IPS DF 6.9 (cell line): ENCODE results near the gene ADCY5.

Experiments
- DNase-seq: peaks from one replicate; pipeline ENCODE4 v3.0.0-alpha.2; 2013; ENCODE audit warnings: low read depth, low spot score
- H3K27ac ChIP-seq: one replicate; pipeline ENCODE4 v1.5.1; 2013; ENCODE audit warnings: low read length, control low read depth
- H3K27me3 ChIP-seq: 2 replicates; pipeline ENCODE4 v1.6.1; 2013; ENCODE audit warnings: mild to moderate bottlenecking, low read length; ENCODE audit not compliant: control insufficient read depth, insufficient read depth
- H3K36me3 ChIP-seq: 2 replicates; pipeline ENCODE4 v1.6.1; 2013; ENCODE audit warnings: low read length; ENCODE audit not compliant: control insufficient read depth, insufficient read depth
- H3K4me1 ChIP-seq: 2 replicates; pipeline ENCODE4 v1.6.1; 2013; ENCODE audit warnings: low read length; ENCODE audit not compliant: control insufficient read depth, insufficient read depth
- H3K4me3 ChIP-seq: 2 replicates; pipeline ENCODE4 v1.5.1; 2013; ENCODE audit warnings: mild to moderate bottlenecking, low read length
- H3K9me3 ChIP-seq: 2 replicates; pipeline ENCODE4 v1.6.1; 2013; ENCODE audit warnings: low read length, inconsistent platforms; ENCODE audit not compliant: control insufficient read depth, insufficient read depth
- WGBS: extraction: QIAGEN DNeasy Blood & Tissue Kit; methylation state at CpG from one replicate; pipeline ENCODE4 v1.1.7; 2013; ENCODE audit warnings: mixed read lengths, missing lambda C conversion rate; ENCODE audit not compliant: insufficient read length, insufficient coverage; 5-methylcytosine and 5-hydroxymethylcytosine counted together

The ADCY5 gene

DNA sequence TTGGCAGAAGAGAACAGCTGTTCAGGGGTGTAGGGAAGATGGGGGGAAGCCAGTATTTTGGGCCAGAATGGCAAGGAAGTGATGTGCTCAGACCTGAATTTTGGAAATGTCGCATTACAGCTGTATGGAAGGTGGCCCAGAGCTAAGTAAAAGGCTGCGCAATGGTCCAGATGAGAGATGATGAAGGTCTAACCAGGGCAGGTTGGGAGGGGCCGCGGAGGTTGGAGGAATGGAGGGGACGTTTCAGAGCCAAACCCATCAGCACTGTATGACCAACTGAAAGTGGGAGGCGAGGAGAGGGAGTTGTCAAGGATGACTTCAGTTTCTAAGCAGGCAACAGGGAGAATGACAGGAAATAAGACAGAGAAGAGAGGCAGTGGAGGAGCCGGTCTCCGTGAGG is 60.8 kb downstream of the ADCY5 start:
- DNase-seq: no peak
- Histone ChIP-seq H3K36me3 (no peaks in the 10 kb centered on the region), H3K4me1 (peaks cover 7% of the 10 kb centered on the region; the same call in 1 of the 2 replicates), H3K4me3 (no peak overlapping the region), H3K9me3 (no peaks in the 10 kb centered on the region), H3K27me3 (no peaks in the 10 kb centered on the region), H3K27ac (no peak overlapping the region)
- no CpG with 5 or more reads among the region's 8 CpGs for WGBS

DNA sequence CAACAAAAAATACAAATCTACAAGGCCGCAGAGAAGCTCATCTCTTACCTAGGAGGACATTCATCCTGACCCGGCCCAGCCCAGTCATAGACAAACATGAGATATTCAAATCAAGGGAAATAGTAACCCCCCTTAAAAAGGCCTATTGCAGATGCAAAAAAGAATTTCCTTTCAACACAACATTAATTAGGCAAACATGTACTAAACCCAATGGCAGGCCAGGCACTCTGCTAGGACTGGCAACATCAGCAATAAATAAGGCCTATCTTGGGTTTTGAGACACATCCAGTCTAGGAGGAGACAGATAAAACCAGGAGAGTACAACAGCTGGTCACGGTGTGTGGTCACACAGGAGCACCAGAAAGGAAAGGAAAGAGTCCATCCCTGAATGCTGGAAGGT is 61.4 kb downstream of the ADCY5 start:
- Histone ChIP-seq H3K27me3 (no peaks in the 10 kb centered on the region), H3K4me3 (no peak overlapping the region), H3K4me1 (peaks cover 7% of the 10 kb centered on the region; the same call in 1 of the 2 replicates), H3K9me3 (no peaks in the 10 kb centered on the region), H3K27ac (no peak overlapping the region), H3K36me3 (no peaks in the 10 kb centered on the region)
- DNase-seq: no peak
- no CpG with 5 or more reads among the region's 3 CpGs for WGBS

DNA sequence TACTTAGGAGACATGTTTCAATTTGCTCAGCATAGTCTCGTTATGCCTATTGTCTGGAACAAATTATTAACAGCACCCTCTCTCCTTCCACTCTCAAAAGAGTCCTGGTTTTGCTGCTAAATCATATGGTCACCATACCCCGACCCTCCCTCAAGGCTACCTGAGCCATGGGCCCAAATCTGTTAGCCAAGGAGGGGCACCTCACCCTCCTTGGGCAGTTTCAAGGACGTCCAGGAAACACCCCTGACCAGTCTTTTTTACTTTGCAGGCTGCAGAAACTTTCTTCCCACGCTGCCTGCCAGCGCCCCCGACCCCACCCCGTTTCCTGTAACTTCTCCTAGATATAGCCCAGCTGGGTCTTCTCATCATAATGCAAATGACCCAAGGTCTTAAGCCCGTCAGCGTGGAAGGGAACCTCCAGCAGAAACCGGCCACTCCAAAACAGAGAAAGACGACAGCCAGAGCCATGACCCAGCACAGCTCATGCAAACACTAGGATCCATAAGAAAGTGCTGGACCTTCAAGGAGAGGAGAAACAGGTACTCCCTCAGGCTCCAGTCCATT is 62.3 kb downstream of the ADCY5 start:
- H3K27me3 ChIP-seq: no peaks in the 10 kb centered on the region
- H3K27ac ChIP-seq: no peak overlapping the region
- H3K4me3 ChIP-seq: no peak overlapping the region
- peaks cover 7% of the 10 kb centered on the region; the same call in 1 of the 2 replicates for H3K4me1 ChIP-seq
- H3K9me3 ChIP-seq: no peaks in the 10 kb centered on the region
- WGBS: no CpG with 5 or more reads among the region's 11 CpGs
- DNase-seq: no peak
- H3K36me3 ChIP-seq: no peaks in the 10 kb centered on the region

DNA sequence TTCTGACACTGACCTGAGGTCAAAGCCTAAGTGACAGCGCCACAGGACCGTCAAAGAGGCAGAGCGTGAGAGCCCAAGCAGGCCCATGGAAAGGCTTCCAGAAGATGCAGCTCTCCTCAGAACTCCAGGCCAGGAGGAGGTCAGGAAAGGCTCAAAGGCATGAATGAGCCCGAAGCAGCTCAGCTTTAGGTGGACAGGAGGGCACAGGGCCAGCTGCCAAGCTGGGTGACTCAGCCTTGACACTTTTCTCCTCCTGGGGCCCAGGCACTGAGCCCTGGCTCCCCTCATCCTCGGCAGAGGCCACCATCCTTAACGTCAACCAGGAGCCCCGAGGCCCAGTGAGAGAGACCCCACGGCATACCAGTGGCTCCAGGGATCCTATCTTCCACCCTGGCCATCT is 62.9 kb downstream of the ADCY5 start:
- no peaks in the 10 kb centered on the region for H3K9me3 ChIP-seq
- DNase-seq: no peak
- H3K4me3 ChIP-seq: no peak overlapping the region
- WGBS: no CpG with 5 or more reads among the region's 8 CpGs
- no peaks in the 10 kb centered on the region for H3K36me3 ChIP-seq
- peaks cover 7% of the 10 kb centered on the region; the same call in 1 of the 2 replicates for H3K4me1 ChIP-seq
- H3K27ac ChIP-seq: no peak overlapping the region
- H3K27me3 ChIP-seq: no peaks in the 10 kb centered on the region

DNA sequence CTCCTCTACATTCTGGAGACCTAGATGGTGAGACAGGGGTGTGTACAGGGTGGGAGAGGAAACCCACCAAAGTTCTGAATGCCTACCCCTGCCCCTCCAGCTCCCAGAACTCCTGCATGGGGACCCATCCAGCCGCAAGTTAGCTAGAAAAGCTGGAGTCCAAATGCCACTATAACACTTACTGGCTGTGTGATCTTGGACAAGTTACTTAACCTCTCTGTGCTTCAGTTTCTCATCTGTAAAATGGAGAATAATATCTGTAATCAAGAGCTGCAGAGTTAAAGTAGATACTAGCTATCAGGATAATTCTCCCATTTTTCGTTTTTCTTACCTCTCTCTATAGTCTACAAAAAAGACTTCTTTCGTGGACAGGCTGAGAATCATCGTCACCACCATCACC is 63.4 kb downstream of the ADCY5 start:
- Histone ChIP-seq H3K9me3 (no peaks in the 10 kb centered on the region), H3K4me1 (peaks cover 6% of the 10 kb centered on the region; the same call in 1 of the 2 replicates), H3K27me3 (no peaks in the 10 kb centered on the region), H3K27ac (no peak overlapping the region), H3K36me3 (no peaks in the 10 kb centered on the region), H3K4me3 (no peak overlapping the region)
- WGBS: no CpG with 5 or more reads among the region's 4 CpGs
- DNase-seq: no peak

DNA sequence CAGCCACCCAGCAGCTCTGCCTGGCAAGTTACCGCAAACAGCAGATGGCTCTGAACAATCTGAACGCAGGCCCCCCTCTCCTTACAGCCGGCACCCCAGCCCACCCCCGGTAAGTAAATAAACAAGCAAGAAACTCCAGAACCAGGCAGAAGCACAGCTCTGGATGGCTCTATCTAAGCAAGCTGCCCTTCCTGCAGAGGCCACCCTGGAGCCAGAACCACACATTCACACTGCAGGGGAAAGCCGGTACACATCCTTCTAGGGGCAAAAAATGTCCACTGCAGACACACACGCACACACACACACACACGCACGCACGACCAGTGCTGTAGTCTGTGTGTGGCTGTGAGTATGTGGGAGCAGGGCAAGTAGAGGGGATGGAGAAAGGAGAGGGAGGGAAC is 63.9 kb downstream of the ADCY5 start:
- H3K36me3 ChIP-seq: no peaks in the 10 kb centered on the region
- H3K9me3 ChIP-seq: no peaks in the 10 kb centered on the region
- no peak overlapping the region for H3K4me3 ChIP-seq
- no peak for DNase-seq
- WGBS: no CpG with 5 or more reads among the region's 9 CpGs
- no peaks in the 10 kb centered on the region for H3K27me3 ChIP-seq
- no peak overlapping the region for H3K27ac ChIP-seq
- H3K4me1 ChIP-seq: peaks cover 6% of the 10 kb centered on the region; the same call in 1 of the 2 replicates

DNA sequence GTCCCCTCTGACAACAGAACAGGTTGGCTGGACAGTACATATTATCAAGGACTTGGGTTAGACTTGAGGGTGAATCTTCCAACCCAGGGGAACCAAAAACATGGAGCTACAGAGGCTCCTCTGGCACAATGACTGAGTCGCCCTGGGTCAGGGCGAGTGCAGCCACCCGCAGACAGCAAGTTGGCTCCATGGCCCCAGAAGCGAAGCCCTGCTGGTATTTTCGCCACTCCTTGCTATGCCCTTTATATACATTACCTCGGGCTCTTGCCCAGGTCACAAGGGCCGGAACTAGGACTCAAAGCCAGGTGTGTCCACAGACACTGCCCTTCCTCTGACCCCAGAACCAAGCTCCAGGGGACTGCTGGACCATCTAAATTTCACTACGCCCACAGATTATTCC is 64.6 kb downstream of the ADCY5 start:
- Histone ChIP-seq H3K27ac (no peak overlapping the region), H3K36me3 (no peaks in the 10 kb centered on the region), H3K4me3 (no peak overlapping the region), H3K4me1 (peaks cover 6% of the 10 kb centered on the region; the same call in 1 of the 2 replicates), H3K9me3 (no peaks in the 10 kb centered on the region), H3K27me3 (no peaks in the 10 kb centered on the region)
- WGBS: no CpG with 5 or more reads among the region's 8 CpGs
- no peak for DNase-seq

DNA sequence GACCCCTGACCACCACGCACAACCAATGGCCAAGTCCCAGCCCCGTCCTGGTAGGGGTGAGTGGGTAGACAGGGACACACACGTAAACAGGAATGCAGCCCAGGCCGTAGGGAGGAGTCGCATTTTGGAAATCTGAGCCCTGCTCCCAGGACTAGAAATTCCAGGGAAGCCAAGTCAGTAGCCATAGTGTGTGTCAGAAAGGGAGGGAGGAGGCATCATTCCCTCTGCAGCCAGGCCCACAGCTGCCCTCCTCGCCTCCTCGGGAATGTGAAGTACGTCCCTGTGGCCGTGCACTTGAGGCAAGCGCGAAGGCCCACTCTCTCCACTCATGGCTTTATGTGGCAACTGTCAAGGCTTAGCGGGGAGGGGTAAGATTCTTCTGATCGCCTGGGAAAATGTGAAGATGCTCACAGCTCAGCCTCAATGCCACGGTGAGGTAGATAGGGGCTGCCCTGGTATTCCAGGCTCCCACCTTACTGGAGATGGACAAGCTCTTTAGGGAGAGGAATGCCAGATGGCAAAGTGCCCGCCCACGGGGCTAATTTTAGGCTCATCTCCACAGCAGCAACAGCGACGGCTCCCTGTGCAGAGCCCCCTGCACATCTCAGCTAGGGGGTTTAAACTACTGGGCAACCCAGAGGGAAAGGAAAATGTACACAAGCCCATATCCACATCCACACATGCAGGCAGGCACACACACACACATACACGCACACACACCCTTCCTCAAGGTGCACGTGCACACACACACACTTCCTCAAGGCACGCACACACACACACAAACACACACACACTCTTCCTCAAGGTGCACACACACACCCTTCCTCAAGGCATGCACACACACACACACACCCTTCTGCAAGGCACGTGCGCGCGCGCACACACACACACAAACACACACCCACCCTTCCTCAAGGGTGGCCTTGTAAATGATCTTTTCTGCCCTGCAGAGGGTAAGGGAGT is 65.5 kb downstream of the ADCY5 start:
- peaks cover 6% of the 10 kb centered on the region; the same call in 1 of the 2 replicates for H3K4me1 ChIP-seq
- no CpG with 5 or more reads among the region's 26 CpGs for WGBS
- H3K27me3 ChIP-seq: no peaks in the 10 kb centered on the region
- H3K36me3 ChIP-seq: no peaks in the 10 kb centered on the region
- no peak overlapping the region for H3K4me3 ChIP-seq
- H3K9me3 ChIP-seq: no peaks in the 10 kb centered on the region
- no peak for DNase-seq
- no peak overlapping the region for H3K27ac ChIP-seq

DNA sequence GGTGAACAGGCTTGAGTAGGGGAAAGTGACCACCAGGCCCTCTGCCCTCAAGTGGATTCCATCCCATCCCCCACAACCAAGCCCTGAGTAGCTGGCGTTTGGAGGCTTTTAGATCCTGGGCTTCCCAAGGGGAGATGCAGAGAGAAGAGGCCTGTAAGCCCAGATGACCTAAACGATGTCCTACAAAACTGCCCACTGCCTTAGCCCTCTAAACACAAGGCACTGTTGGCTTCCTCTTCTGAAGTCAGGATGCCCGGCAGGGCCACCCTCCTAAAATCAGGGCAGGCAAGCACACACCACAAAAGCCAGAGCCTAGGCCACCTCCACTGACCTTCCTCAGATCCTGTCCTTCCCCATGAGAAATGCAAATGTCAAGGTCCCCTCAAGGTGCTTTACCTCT is 68.6 kb downstream of the ADCY5 start:
- no CpG with 5 or more reads among the region's 3 CpGs for WGBS
- Histone ChIP-seq H3K36me3 (no peaks in the 10 kb centered on the region), H3K27me3 (no peaks in the 10 kb centered on the region)

DNA sequence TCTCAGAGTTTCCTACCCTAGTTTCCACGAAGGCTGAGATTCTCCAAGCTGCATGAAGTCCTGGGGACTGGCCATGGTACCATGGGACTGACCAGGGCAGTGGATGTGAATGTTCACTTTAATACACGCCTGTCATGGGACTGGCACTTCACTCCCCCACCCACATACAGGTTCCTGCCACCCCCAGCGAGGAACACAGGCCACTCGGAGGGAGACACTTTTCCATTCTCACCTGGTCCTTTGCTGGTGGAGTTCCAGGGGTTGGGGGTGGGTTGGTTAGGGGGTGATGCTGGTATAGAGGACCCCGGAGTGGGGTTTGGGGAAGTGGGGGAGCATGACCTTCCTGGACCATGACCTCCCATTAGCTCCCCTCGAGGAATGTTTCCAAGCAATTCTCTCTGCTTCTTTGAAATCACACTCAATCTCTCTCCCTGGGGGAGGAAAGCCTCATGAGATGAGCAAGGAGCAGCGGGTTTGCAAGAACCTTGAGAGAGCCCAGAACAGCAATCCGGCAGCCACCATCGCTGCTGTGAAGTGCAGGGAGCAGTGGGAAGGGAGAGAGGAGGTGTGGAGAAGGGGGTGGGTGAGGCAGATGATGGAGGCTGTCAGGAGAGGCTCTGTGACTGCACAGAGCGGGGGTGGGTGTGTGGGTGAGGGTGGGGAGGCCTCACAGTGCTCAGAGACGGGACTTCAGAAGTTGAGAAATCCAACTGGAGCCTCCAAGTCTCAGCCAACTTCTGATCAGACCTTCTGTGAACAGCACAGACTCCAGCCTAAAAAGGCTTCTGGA is 69.7 kb downstream of the ADCY5 start:
- Histone ChIP-seq H3K4me3 (no peak overlapping the region), H3K9me3 (no peaks in the 10 kb centered on the region), H3K36me3 (no peaks in the 10 kb centered on the region), H3K27me3 (no peaks in the 10 kb centered on the region), H3K27ac (no peak overlapping the region), H3K4me1 (peaks cover 6% of the 10 kb centered on the region; the same call in 1 of the 2 replicates)
- no CpG with 5 or more reads among the region's 11 CpGs for WGBS
- no peak for DNase-seq

More for the DNA sequence above, 68.6 kb downstream of the ADCY5 start:
- H3K4me3 ChIP-seq: no peak overlapping the region
- H3K27ac ChIP-seq: no peak overlapping the region
- DNase-seq: no peak
- H3K9me3 ChIP-seq: no peaks in the 10 kb centered on the region
- H3K4me1 ChIP-seq: peaks cover 6% of the 10 kb centered on the region; the same call in 1 of the 2 replicates
